Measurements from ENCODE around the gene PRR5. TPM values are rescaled to one million over a fixed set of nuclear protein-coding genes. Genes with fewer than 3 reads are reported as not detected.
A peak's percentile ranks its signal among the peaks of the same experiment; 100 is the strongest.

PRR5 gene
- total and polyA plus RNA-seq, 2 donors from 2014 or later, result 24.0 to 46.0 TPM

- peak overlapping the region in 1 of 3 donors; percentile 27 for H3K9ac ChIP-seq (ENCODE audit: low read length in 3 of 3)
- peak in 4 of 5 donors; percentile 75 to 84 (median 82) for DNase-seq
- H3K27me3 ChIP-seq (ENCODE audit: control insufficient read depth, insufficient read depth, low read length), result no peaks in the 10 kb centered on the region
- H3K4me3 ChIP-seq (ENCODE audit: low read length in 3 of 3), result no peak overlapping the region
- peak overlapping the region; percentile 60 to 72 for H3K27ac ChIP-seq (ENCODE audit: low read depth in 2 of 2, low read length in 2 of 2)
- TF ChIP-seq CTCF (IDR thresholded peaks at IDR 0.05; ENCODE audit: borderline replicate concordance, extremely low read depth, insufficient read depth), result no peak
- no peaks in the 10 kb centered on the region for H3K36me3 ChIP-seq (ENCODE audit: control insufficient read depth in 2 of 3, insufficient read depth in 3 of 3, low read length in 3 of 3)
- FAIRE-seq, result no peak
- intact Hi-C loops (cut with DNase I), result no loop called here
- peaks cover 0 to 13% (median 0%) of the 10 kb centered on the region in 3 donors for H3K9me3 ChIP-seq (ENCODE audit: control insufficient read depth in 2 of 3, insufficient read depth in 1 of 3, low read length in 3 of 3)
- peaks cover 0 to 17% (median 4%) of the 10 kb centered on the region in 3 donors for H3K4me1 ChIP-seq (ENCODE audit: control insufficient read depth in 2 of 3, insufficient read depth in 2 of 3, low read depth in 1 of 3, low read length in 3 of 3)
Observed at GRCh38 chr22:44776605-44777363, 74.8 kb downstream of the PRR5 start.

GRCh38 chr22:44777364-44777755 lies 75.4 kb downstream of the PRR5 start:
- Histone ChIP-seq H3K9ac (ENCODE audit: low read length in 3 of 3) (peak overlapping the region in 1 of 3 donors; percentile 27), H3K27me3 (ENCODE audit: control insufficient read depth, insufficient read depth, low read length) (no peaks in the 10 kb centered on the region), H3K36me3 (ENCODE audit: control insufficient read depth in 2 of 3, insufficient read depth in 3 of 3, low read length in 3 of 3) (no peaks in the 10 kb centered on the region), H3K27ac (ENCODE audit: low read depth in 2 of 2, low read length in 2 of 2) (peak overlapping the region; percentile 43 to 72), H3K9me3 (ENCODE audit: control insufficient read depth in 2 of 3, insufficient read depth in 1 of 3, low read length in 3 of 3) (peaks cover 0 to 13% (median 0%) of the 10 kb centered on the region in 3 donors), H3K4me1 (ENCODE audit: control insufficient read depth in 2 of 3, insufficient read depth in 2 of 3, low read depth in 1 of 3, low read length in 3 of 3) (peaks cover 0 to 17% (median 4%) of the 10 kb centered on the region in 3 donors), H3K4me3 (ENCODE audit: low read length in 3 of 3) (no peak overlapping the region)
- DNase-seq (peak in 2 of 5 donors; percentile 56 to 68), FAIRE-seq (no peak)
- no peak for TF ChIP-seq CTCF (IDR thresholded peaks at IDR 0.05; ENCODE audit: borderline replicate concordance, extremely low read depth, insufficient read depth)
- intact Hi-C loops (cut with DNase I), result no loop called here

GRCh38 chr22:44780876-44781449 lies 79.0 kb downstream of the PRR5 start:
- Histone ChIP-seq H3K9me3 (ENCODE audit: control insufficient read depth in 2 of 3, insufficient read depth in 1 of 3, low read length in 3 of 3) (no peaks in the 10 kb centered on the region), H3K4me1 (ENCODE audit: control insufficient read depth in 2 of 3, insufficient read depth in 2 of 3, low read depth in 1 of 3, low read length in 3 of 3) (peaks cover 0 to 17% (median 4%) of the 10 kb centered on the region in 3 donors), H3K36me3 (ENCODE audit: control insufficient read depth in 2 of 3, insufficient read depth in 3 of 3, low read length in 3 of 3) (no peaks in the 10 kb centered on the region), H3K27me3 (ENCODE audit: control insufficient read depth, insufficient read depth, low read length) (no peaks in the 10 kb centered on the region), H3K9ac (ENCODE audit: low read length in 3 of 3) (no peak overlapping the region), H3K27ac (ENCODE audit: low read depth in 2 of 2, low read length in 2 of 2) (no peak overlapping the region), H3K4me3 (ENCODE audit: low read length in 3 of 3) (no peak overlapping the region)
- DNase-seq, result no peak
- TF ChIP-seq CTCF (IDR thresholded peaks at IDR 0.05; ENCODE audit: borderline replicate concordance, extremely low read depth, insufficient read depth), result no peak
- no peak for FAIRE-seq
- intact Hi-C loops (cut with DNase I), result no loop called here
